Ovary (tissue), 3 donors: Measurements from ENCODE around the gene ZC3H8.

ENCODE experiments used
- POLR2A ChIP-seq: fragments of 450-650 bp; IDR thresholded peaks from one replicate; pipeline ENCODE4 v1.6.1; 2017; ENCODE audit warnings: antibody characterized with exemption, mild to moderate bottlenecking, moderate library complexity
- TF ChIP-seq, protein P1 (sequence below), 3 donors: fragments of 450-650 bp in 2 of 3; fragments of 200-600 bp in 1 of 3; IDR thresholded peaks; one replicate each; pipeline versions ENCODE4 v1.5.1 to v1.8.0; 2016 to 2022; ENCODE audit warnings: antibody characterized with exemption in 3 of 3, mild to moderate bottlenecking in 1 of 3
- donor health status: DM: no; HTN: no; CAD: no.

DNA sequence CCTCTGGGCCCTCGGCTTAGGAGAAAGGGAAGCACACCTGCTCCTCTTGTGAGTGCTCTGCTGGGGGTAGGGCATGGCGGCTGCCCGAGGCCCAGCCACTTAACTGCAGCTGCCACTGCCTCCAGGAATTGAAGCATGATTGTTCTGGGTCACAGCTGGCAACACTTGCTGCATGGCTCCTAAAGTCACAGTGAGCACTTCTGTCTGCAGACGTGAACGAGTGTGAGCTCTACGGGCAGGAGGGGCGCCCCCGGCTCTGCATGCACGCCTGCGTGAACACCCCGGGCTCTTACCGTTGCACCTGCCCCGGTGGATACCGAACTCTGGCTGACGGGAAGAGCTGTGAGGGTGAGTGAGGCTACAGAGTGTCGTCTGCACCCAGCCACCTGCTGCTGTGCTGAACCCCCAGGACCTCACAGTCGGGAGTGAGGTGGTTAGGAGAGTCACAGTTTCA lies 72.2 kb downstream of the ZC3H8 start:
- TF ChIP-seq POLR2A: no peak
- TF ChIP-seq, protein P1, sequence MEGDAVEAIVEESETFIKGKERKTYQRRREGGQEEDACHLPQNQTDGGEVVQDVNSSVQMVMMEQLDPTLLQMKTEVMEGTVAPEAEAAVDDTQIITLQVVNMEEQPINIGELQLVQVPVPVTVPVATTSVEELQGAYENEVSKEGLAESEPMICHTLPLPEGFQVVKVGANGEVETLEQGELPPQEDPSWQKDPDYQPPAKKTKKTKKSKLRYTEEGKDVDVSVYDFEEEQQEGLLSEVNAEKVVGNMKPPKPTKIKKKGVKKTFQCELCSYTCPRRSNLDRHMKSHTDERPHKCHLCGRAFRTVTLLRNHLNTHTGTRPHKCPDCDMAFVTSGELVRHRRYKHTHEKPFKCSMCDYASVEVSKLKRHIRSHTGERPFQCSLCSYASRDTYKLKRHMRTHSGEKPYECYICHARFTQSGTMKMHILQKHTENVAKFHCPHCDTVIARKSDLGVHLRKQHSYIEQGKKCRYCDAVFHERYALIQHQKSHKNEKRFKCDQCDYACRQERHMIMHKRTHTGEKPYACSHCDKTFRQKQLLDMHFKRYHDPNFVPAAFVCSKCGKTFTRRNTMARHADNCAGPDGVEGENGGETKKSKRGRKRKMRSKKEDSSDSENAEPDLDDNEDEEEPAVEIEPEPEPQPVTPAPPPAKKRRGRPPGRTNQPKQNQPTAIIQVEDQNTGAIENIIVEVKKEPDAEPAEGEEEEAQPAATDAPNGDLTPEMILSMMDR (IDR thresholded peaks at IDR 0.05): no peak
